Measurements from ENCODE around the gene LSG1.

Gene LSG1

DNA sequence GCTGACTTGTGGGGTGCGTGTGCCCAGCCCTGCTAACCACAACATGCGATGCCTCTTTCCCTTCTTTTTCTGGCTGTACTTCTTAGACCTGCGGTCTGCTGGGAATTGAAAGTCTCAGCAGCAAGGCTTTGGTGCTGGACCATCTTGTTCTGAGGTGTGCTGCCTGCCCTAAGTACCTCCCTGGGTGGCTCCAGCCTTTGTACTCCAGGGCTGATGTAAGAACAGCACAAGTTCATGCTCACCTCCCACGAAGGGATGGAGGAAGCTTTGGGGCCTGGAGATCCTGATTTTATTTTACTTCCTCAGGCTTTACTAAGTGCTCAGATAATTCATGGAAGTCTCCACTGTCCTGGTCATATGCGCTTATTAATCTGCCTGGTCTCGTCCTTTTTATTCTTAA is 42.6 kb upstream of the LSG1 start:
- TF ChIP-seq TAF1 (IDR thresholded peaks at IDR 0.05; ENCODE audit: borderline replicate concordance, insufficient read depth, low read length): no peak
- TF ChIP-seq, protein P1, sequence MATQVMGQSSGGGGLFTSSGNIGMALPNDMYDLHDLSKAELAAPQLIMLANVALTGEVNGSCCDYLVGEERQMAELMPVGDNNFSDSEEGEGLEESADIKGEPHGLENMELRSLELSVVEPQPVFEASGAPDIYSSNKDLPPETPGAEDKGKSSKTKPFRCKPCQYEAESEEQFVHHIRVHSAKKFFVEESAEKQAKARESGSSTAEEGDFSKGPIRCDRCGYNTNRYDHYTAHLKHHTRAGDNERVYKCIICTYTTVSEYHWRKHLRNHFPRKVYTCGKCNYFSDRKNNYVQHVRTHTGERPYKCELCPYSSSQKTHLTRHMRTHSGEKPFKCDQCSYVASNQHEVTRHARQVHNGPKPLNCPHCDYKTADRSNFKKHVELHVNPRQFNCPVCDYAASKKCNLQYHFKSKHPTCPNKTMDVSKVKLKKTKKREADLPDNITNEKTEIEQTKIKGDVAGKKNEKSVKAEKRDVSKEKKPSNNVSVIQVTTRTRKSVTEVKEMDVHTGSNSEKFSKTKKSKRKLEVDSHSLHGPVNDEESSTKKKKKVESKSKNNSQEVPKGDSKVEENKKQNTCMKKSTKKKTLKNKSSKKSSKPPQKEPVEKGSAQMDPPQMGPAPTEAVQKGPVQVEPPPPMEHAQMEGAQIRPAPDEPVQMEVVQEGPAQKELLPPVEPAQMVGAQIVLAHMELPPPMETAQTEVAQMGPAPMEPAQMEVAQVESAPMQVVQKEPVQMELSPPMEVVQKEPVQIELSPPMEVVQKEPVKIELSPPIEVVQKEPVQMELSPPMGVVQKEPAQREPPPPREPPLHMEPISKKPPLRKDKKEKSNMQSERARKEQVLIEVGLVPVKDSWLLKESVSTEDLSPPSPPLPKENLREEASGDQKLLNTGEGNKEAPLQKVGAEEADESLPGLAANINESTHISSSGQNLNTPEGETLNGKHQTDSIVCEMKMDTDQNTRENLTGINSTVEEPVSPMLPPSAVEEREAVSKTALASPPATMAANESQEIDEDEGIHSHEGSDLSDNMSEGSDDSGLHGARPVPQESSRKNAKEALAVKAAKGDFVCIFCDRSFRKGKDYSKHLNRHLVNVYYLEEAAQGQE (IDR thresholded peaks at IDR 0.05; ENCODE audit: insufficient read depth in 1 of 2, low read depth in 2 of 2, low read length in 2 of 2): no peak
- no peak for TF ChIP-seq FOXP2 (optimal IDR thresholded peaks at IDR 0.05; ENCODE audit: borderline replicate concordance, extremely low read depth, extremely low read length, insufficient read depth)
- no peak for TF ChIP-seq SIN3A (IDR thresholded peaks at IDR 0.05; ENCODE audit: borderline replicate concordance, insufficient read depth, low read length)
- no peak for TF ChIP-seq POLR2AphosphoS5 (IDR thresholded peaks at IDR 0.05; ENCODE audit: low read depth, low read length)

DNA sequence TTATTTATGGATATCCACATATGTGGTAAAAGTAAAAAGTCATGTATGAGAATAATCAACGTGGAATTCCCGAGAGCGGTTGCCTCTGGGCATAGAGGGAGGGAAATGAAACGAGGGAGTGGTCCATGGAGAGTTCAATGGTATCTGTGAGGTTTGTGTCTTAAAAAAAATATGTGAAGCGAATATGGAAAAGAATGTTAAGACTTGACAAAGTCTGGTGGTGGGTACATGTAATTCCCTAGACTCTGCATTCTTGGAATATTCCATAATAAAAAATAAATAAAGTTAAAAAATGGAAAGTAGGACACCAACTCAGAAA is 42.1 kb upstream of the LSG1 start:
- TF ChIP-seq TAF1 (IDR thresholded peaks at IDR 0.05; ENCODE audit: borderline replicate concordance, insufficient read depth, low read length): no peak
- no peak for TF ChIP-seq SIN3A (IDR thresholded peaks at IDR 0.05; ENCODE audit: borderline replicate concordance, insufficient read depth, low read length)
- TF ChIP-seq, protein P1 (IDR thresholded peaks at IDR 0.05; ENCODE audit: insufficient read depth in 1 of 2, low read depth in 2 of 2, low read length in 2 of 2): no peak
- TF ChIP-seq FOXP2 (optimal IDR thresholded peaks at IDR 0.05; ENCODE audit: borderline replicate concordance, extremely low read depth, extremely low read length, insufficient read depth): no peak
- no peak for TF ChIP-seq POLR2AphosphoS5 (IDR thresholded peaks at IDR 0.05; ENCODE audit: low read depth, low read length)

DNA sequence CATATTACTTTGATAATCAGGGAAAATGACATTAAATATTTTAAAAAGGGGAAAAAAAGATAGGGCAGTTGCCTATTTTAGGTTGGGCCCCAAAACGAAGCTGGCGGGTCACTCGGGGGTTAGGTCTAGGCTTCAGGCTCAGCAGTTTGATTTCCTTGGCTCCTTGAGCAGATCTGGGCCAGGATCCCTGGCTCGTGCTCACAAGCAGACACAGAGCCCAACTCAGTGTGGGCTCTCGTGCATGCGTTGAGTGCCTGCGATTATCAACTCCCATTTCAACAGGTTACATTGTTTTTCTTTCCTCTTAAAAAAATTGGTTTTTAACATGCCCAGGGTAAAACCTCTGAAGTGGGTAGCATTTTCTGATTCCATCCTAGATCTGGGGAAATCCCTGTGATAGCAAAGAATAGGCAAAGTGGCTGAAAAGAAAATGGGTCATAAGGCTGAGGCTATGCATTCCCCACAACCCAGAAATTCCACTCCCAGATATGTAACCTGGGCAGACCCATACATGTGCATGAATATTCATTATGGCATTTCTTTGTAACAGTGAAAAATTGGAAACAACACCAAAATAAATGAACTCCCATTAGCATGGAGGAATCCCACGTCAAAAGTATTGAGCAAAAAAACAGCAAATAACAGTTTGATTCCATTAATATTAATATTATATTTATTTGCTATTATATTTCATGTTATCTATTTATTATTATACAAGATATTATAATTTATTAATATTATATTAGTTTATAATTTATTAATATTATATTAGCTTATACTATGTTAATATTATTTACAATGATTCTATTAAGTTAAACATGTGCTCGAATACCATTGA is 41.5 kb upstream of the LSG1 start:
- TF ChIP-seq FOXP2 (optimal IDR thresholded peaks at IDR 0.05; ENCODE audit: borderline replicate concordance, extremely low read depth, extremely low read length, insufficient read depth) (no peak), SIN3A (IDR thresholded peaks at IDR 0.05; ENCODE audit: borderline replicate concordance, insufficient read depth, low read length) (no peak), POLR2AphosphoS5 (IDR thresholded peaks at IDR 0.05; ENCODE audit: low read depth, low read length) (no peak), TAF1 (IDR thresholded peaks at IDR 0.05; ENCODE audit: borderline replicate concordance, insufficient read depth, low read length) (no peak)
- TF ChIP-seq, protein P1 (IDR thresholded peaks at IDR 0.05; ENCODE audit: insufficient read depth in 1 of 2, low read depth in 2 of 2, low read length in 2 of 2): no peak

DNA sequence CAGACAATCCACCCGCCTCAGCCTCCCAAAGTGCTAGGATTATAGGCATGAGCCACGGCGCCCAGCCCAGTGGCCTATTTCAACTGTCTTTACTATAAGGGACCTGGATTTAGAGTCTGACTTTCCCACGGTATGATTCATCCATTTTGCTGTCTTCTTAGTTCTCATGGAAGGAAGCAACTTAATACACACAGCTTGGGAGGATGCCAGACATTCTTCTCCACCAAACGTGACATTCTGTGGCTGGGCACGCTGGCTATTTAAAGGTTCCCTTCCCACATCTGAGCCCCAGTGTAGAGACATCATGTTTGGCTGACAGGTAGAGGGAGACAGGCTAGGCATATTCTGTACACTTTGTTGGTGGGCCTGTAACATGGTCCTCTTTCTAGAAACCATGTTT is 39.9 kb upstream of the LSG1 start:
- TF ChIP-seq TAF1 (IDR thresholded peaks at IDR 0.05; ENCODE audit: borderline replicate concordance, insufficient read depth, low read length): no peak
- TF ChIP-seq FOXP2 (optimal IDR thresholded peaks at IDR 0.05; ENCODE audit: borderline replicate concordance, extremely low read depth, extremely low read length, insufficient read depth): no peak
- no peak for TF ChIP-seq SIN3A (IDR thresholded peaks at IDR 0.05; ENCODE audit: borderline replicate concordance, insufficient read depth, low read length)
- no peak for TF ChIP-seq POLR2AphosphoS5 (IDR thresholded peaks at IDR 0.05; ENCODE audit: low read depth, low read length)
- TF ChIP-seq, protein P1 (IDR thresholded peaks at IDR 0.05; ENCODE audit: insufficient read depth in 1 of 2, low read depth in 2 of 2, low read length in 2 of 2): no peak

All from PFSK-1 (cell line).